Measurements from ENCODE around the gene CCDC70. TPM values are rescaled to one million over a fixed set of nuclear protein-coding genes. Genes with fewer than 3 reads are reported as not detected.

Gene CCDC70
- total RNA-seq, 2 experiments from 2014 or later: not detected

GRCh38 chr13:51846756-51847155, 15.0 kb upstream of the CCDC70 start:
- Mint-ChIP-seq H3K27ac (no peak overlapping the region), H3K36me3 (ENCODE audit: low read depth) (no peaks in the 10 kb centered on the region), H3K4me1 (peaks cover 8% of the 10 kb centered on the region), H3K4me3 (no peak overlapping the region), H3K27me3 (peaks cover 19% of the 10 kb centered on the region), H3K9me3 (no peaks in the 10 kb centered on the region)
- POLR2A ChIA-PET: interaction anchor here (1.2 kb wide), 1 partner anchor 16 kb away, joined by 3 read pairs; no protein-coding TSS in a partner anchor
- CTCF ChIA-PET: interaction anchor here (1.1 to 1.5 kb wide), 4 partner anchors 16 to 32 kb away, joined by 3 to 4 read pairs (median 3); no protein-coding TSS in a partner anchor
- DNase-seq: no peak

DNA sequence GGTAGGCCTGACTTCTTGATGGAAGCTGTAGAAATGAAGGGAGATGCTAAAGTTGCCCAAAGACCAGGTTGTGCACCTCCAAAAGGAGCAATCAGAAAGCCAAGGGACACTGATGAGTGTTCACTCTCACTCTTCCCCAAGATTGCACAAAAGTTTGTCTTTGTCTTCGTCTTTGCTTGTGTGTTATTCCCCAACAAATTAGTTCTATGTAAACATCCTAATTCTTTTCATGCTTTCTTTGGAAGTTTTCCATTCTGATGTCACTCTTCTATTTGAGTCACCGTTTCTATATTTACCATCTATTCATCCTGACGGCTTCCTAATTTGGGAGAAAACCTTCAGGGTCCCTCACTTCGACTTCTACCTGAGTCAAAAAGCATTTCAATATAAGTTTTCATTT, 13.1 kb upstream of the CCDC70 start:
- Mint-ChIP-seq H3K36me3 (ENCODE audit: low read depth) (no peaks in the 10 kb centered on the region), H3K27me3 (peaks cover 16% of the 10 kb centered on the region), H3K4me3 (no peak overlapping the region), H3K27ac (no peak overlapping the region), H3K4me1 (peaks cover 8% of the 10 kb centered on the region), H3K9me3 (no peaks in the 10 kb centered on the region)
- POLR2A ChIA-PET: no interaction called here
- CTCF ChIA-PET: interaction anchor here (0.5 to 2.7 kb wide), 7 partner anchors 10 to 318 kb away, joined by 3 to 18 read pairs (median 3); no protein-coding TSS in a partner anchor
- no peak for DNase-seq

DNA sequence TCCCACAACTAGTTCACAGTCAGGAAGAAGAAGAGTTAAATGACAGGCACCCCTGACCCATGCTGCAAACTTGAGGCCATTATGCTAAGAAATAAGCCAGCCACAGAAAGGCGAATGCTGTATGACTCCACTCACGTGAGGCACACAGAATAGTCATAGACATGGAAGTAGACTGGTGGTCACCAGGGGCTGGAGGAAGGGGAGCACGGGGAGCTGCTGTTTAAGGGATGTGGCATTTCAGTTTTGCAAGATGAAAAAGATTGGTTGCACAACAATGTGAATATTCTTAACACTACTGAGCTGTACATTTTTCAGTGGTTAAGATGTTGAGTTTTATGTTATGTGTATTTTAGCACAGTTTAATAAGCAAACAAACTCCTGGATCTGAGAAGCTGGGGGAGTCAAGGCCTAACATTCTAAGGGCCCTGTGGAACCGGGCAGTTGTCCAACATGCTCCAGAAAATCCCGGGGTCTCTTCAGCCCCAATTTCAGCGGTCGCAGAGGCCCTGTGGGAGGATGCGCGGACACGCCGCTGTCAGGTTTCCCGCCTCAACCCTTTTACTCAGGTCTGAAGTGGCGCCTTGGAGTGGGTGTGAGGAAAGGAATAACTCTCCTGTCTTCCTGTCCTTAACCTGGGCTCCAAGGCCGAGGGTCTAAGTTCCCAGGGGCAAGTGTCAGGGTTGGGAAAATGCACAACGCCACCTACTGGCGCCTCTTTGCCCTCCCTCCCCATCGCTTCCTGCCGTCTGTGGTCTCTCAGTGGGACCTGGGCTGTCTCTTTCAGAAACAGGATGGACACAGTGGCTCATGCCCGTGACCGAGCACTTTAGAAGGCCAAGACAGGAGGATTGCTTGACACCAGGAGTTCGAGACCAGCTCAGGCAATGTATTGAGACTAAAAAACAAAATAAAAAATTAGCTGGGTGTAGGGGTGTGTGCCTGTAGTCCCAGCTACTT, 12.3 kb upstream of the CCDC70 start:
- Mint-ChIP-seq H3K27me3 (peaks cover 18% of the 10 kb centered on the region), H3K9me3 (no peaks in the 10 kb centered on the region), H3K36me3 (ENCODE audit: low read depth) (no peaks in the 10 kb centered on the region), H3K27ac (no peak overlapping the region), H3K4me3 (no peak overlapping the region), H3K4me1 (peaks cover 8% of the 10 kb centered on the region)
- POLR2A ChIA-PET: no interaction called here
- CTCF ChIA-PET: interaction anchor here (0.5 to 2.7 kb wide), 11 partner anchors 10 to 317 kb away, joined by 3 to 18 read pairs (median 3); partner anchors contain the start of gene CCDC70
- peak; percentile 48 for DNase-seq

- ChIA-PET CTCF (no interaction called here), POLR2A (no interaction called here)
- Mint-ChIP-seq H3K4me3 (no peak overlapping the region), H3K27me3 (peaks cover 18% of the 10 kb centered on the region), H3K27ac (no peak overlapping the region), H3K4me1 (peaks cover 2% of the 10 kb centered on the region), H3K9me3 (no peaks in the 10 kb centered on the region), H3K36me3 (ENCODE audit: low read depth) (no peaks in the 10 kb centered on the region)
- DNase-seq: no peak
These were observed 5.6 kb upstream of the CCDC70 start for GRCh38 chr13:51856027-51856736.

GRCh38 chr13:51856998-51857397, 4.8 kb upstream of the CCDC70 start:
- DNase-seq: no peak
- no peaks in the 10 kb centered on the region for H3K36me3 Mint-ChIP-seq (ENCODE audit: low read depth)
- ChIA-PET CTCF (interaction anchor here (0.7 kb wide), 1 partner anchor 12 kb away, joined by 4 read pairs; no protein-coding TSS in a partner anchor), POLR2A (no interaction called here)
- H3K4me1 Mint-ChIP-seq: peaks cover 9% of the 10 kb centered on the region
- no peak overlapping the region for H3K4me3 Mint-ChIP-seq
- no peaks in the 10 kb centered on the region for H3K9me3 Mint-ChIP-seq
- peaks cover 15% of the 10 kb centered on the region for H3K27me3 Mint-ChIP-seq
- no peak overlapping the region for H3K27ac Mint-ChIP-seq

- POLR2A ChIA-PET: no interaction called here
- H3K36me3 Mint-ChIP-seq (ENCODE audit: low read depth): no peaks in the 10 kb centered on the region
- no peaks in the 10 kb centered on the region for H3K9me3 Mint-ChIP-seq
- H3K27me3 Mint-ChIP-seq: peaks cover 14% of the 10 kb centered on the region
- H3K4me1 Mint-ChIP-seq: peaks cover 20% of the 10 kb centered on the region
- no peak for DNase-seq
- H3K4me3 Mint-ChIP-seq: no peak overlapping the region
- H3K27ac Mint-ChIP-seq: no peak overlapping the region
- CTCF ChIA-PET: interaction anchor here (0.7 to 2.1 kb wide), 4 partner anchors 9 to 270 kb away, joined by 3 to 8 read pairs (median 4); partner anchors contain the start of gene NEK5
These were observed 3.1 kb upstream of the CCDC70 start for GRCh38 chr13:51858433-51859247.

- no peaks in the 10 kb centered on the region for H3K36me3 Mint-ChIP-seq (ENCODE audit: low read depth)
- POLR2A ChIA-PET: interaction anchor here (1.1 kb wide), 1 partner anchor 16 kb away, joined by 3 read pairs; no protein-coding TSS in a partner anchor
- DNase-seq: no peak
- no peak overlapping the region for H3K4me3 Mint-ChIP-seq
- CTCF ChIA-PET: interaction anchor here (0.9 to 1.5 kb wide), 2 partner anchors 47 to 266 kb away, joined by 3 to 4 read pairs; no protein-coding TSS in a partner anchor
- peaks cover 3% of the 10 kb centered on the region for H3K27me3 Mint-ChIP-seq
- peaks cover 20% of the 10 kb centered on the region for H3K4me1 Mint-ChIP-seq
- H3K27ac Mint-ChIP-seq: no peak overlapping the region
- no peaks in the 10 kb centered on the region for H3K9me3 Mint-ChIP-seq
These were observed 1.2 kb downstream of the CCDC70 start for GRCh38 chr13:51862957-51863356.

DNA sequence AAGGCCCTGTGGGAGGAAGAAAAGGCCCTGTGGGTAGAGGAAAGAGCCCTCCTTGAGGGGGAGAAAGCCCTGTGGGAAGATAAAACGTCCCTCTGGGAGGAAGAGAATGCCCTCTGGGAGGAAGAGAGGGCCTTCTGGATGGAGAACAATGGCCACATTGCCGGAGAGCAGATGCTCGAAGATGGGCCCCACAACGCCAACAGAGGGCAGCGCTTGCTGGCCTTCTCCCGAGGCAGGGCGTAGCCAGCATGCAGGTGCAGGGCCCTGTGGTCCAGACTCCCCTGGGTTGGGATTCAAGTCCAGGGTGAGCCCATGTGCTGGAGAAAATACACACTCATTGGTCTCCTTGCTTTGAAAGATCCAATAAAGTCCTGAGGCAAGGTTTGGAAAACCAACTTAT, 4.1 kb downstream of the CCDC70 start:
- Mint-ChIP-seq H3K9me3 (no peaks in the 10 kb centered on the region), H3K27ac (no peak overlapping the region), H3K27me3 (peaks cover 8% of the 10 kb centered on the region), H3K4me1 (peaks cover 20% of the 10 kb centered on the region), H3K4me3 (no peak overlapping the region), H3K36me3 (ENCODE audit: low read depth) (no peaks in the 10 kb centered on the region)
- ChIA-PET CTCF (no interaction called here), POLR2A (no interaction called here)
- no peak for DNase-seq

DNA sequence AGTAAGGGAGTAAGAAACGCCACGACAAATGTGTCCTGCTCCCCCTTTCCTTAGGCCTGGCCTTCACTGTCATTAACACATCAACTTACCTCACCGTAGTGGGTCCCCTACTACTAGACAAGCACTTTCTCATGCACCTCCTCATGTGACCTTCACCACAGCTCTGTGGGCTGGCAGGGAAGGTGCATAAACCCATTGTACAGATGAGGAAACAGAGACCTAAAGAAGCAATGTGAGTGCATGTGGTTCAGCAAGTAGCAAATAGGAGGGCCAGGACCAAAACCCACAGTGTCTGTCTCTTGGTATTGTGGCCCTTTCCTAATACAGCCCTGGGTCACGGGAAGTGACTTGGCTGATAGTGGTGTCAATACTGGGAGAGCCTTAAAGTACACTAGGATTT, 5.3 kb downstream of the CCDC70 start:
- H3K27ac Mint-ChIP-seq: no peak overlapping the region
- H3K9me3 Mint-ChIP-seq: no peaks in the 10 kb centered on the region
- peaks cover 11% of the 10 kb centered on the region for H3K27me3 Mint-ChIP-seq
- no peak for DNase-seq
- H3K4me1 Mint-ChIP-seq: peaks cover 11% of the 10 kb centered on the region
- no peak overlapping the region for H3K4me3 Mint-ChIP-seq
- no peaks in the 10 kb centered on the region for H3K36me3 Mint-ChIP-seq (ENCODE audit: low read depth)
- POLR2A ChIA-PET: no interaction called here
- CTCF ChIA-PET: no interaction called here

GRCh38 chr13:51869916-51870315, 8.1 kb downstream of the CCDC70 start:
- POLR2A ChIA-PET: no interaction called here
- Mint-ChIP-seq H3K27me3 (peaks cover 12% of the 10 kb centered on the region), H3K4me1 (no peaks in the 10 kb centered on the region), H3K4me3 (no peak overlapping the region), H3K27ac (no peak overlapping the region), H3K9me3 (no peaks in the 10 kb centered on the region), H3K36me3 (ENCODE audit: low read depth) (no peaks in the 10 kb centered on the region)
- no peak for DNase-seq
- CTCF ChIA-PET: no interaction called here

GRCh38 chr13:51870616-51871015, 8.8 kb downstream of the CCDC70 start:
- POLR2A ChIA-PET: no interaction called here
- CTCF ChIA-PET: no interaction called here

DNA sequence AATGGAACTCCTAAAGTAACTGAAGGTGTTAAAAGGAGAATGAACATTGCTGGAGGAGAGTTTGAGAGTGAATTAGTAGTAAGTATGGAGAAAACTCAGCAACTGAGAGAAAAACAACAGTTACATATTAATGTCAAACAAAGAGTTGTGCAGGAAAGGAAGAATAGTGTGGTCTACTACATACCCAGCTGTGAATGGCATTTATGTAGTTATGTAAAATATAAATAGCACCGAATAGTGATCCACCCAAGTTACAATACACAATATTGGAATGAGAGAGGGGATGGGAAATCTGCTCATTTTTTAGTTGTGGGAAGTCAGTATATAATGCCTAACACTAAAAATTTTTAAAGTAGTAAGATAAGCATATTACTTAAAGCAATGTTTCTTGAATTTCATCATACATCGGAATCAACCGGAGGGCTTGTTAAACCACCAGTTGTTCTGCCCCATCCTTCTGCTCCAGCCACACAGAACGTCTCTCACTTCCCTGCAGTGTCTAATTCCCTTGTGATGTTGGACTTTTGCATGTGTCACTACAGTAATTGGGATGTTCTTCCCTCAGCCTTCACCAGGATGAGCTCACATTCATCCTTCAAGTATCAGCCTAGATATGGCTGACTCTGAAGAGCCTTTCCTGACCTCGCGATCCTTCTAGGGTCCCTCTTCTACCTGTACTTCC, 11.5 kb downstream of the CCDC70 start:
- Mint-ChIP-seq H3K4me1 (no peaks in the 10 kb centered on the region), H3K9me3 (no peaks in the 10 kb centered on the region), H3K36me3 (ENCODE audit: low read depth) (no peaks in the 10 kb centered on the region), H3K27me3 (peaks cover 12% of the 10 kb centered on the region), H3K27ac (no peak overlapping the region), H3K4me3 (no peak overlapping the region)
- no peak for DNase-seq
- POLR2A ChIA-PET: no interaction called here
- CTCF ChIA-PET: no interaction called here

More at GRCh38 chr13:51870616-51871015, 8.8 kb downstream of the CCDC70 start:
- Mint-ChIP-seq H3K27me3 (peaks cover 12% of the 10 kb centered on the region), H3K36me3 (ENCODE audit: low read depth) (no peaks in the 10 kb centered on the region), H3K27ac (no peak overlapping the region), H3K9me3 (no peaks in the 10 kb centered on the region), H3K4me3 (no peak overlapping the region), H3K4me1 (no peaks in the 10 kb centered on the region)
- no peak for DNase-seq

Data from activated CD4-positive, alpha-beta memory T cell treated with anti-CD3 and anti-CD28 coated beads, Interleukin-2, amount 10 ng/mL, durations not matched to agents 7 days and 5 days (primary cell).